ENCODE results near the gene PDZD4.

PDZD4 gene

DNA sequence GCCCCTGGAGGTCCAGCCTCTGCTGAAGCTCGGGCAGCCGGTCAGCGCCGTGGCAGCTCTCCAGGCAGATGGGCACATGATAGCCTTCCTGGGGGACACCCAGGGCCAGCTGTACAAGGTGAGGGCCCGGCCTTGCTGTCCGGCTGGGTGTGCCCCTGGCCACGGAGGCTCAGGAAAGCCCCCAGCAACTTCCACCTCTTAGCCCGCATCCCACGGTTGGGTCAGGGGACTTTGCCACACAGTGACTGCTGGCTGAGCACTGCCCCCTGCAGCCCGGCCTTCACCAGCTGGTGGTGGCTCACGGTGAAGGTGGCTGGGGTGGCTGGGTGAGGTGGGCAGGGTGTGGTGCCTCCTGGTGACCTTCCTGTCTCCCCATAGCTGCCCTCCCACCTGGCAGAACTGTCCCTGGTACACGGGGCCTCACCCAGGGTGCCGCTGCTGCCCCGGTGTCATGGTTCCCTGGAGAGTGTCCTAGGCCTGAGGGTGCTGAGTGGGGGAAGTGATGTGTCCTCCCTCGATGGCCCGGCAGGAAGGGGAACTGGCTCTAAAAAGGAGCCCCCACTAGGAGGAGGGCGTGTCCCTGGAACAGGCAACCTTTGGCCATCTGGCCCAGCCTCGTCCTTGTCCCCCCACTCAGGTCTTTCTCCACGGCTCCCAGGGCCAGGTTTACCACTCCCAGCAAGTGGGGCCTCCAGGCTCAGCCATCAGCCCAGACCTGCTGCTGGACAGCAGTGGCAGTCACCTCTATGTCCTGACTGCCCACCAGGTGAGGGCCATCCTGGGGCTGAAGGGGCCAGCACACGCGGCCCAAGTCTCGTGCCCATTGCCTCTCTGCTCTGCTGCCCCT lies 61.8 kb downstream of the PDZD4 start:
- Histone ChIP-seq H3K4me1 (ENCODE audit: insufficient read depth, low read length) (peaks cover 4% of the 10 kb centered on the region; the same call in 1 of the 2 replicates), H3K27ac (ENCODE audit: low read depth, low read length) (no peak overlapping the region), H3K4me3 (ENCODE audit: low read length) (no peak overlapping the region), H3K36me3 (ENCODE audit: insufficient read depth, low read length) (no peaks in the 10 kb centered on the region), H3K27me3 (ENCODE audit: insufficient read depth, low read length) (no peaks in the 10 kb centered on the region), H3K9me3 (ENCODE audit: insufficient read depth, low read depth, low read length) (no peaks in the 10 kb centered on the region), H3K9ac (ENCODE audit: low read depth, low read length) (no peak overlapping the region)
- WGBS, result 90% methylated on average over 20 of the region's 22 CpGs

DNA sequence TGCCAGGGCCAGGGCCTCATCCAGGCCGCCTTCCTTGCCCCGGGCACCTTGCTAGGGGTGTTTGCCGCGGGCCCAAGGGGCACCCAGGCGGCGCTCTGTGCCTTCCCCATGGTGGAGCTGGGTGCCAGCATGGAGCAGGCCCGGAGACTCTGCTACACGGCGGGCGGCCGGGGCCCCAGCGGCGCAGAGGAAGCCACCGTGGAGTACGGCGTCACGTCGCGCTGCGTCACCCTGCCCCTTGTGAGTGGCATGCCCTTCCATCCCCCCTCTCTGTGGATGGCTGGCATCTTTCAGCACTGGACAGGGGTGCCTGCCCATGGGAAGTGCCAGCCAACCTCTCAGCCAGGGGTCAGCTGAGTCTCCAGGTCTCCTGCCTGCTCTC lies 62.7 kb downstream of the PDZD4 start:
- Histone ChIP-seq H3K4me1 (ENCODE audit: insufficient read depth, low read length) (peaks cover 4% of the 10 kb centered on the region; the same call in 1 of the 2 replicates), H3K4me3 (ENCODE audit: low read length) (no peak overlapping the region), H3K9me3 (ENCODE audit: insufficient read depth, low read depth, low read length) (no peaks in the 10 kb centered on the region), H3K27ac (ENCODE audit: low read depth, low read length) (no peak overlapping the region), H3K36me3 (ENCODE audit: insufficient read depth, low read length) (no peaks in the 10 kb centered on the region), H3K27me3 (ENCODE audit: insufficient read depth, low read length) (no peaks in the 10 kb centered on the region), H3K9ac (ENCODE audit: low read depth, low read length) (no peak overlapping the region)
- 93% methylated on average over 20 of the region's 20 CpGs for WGBS

DNA sequence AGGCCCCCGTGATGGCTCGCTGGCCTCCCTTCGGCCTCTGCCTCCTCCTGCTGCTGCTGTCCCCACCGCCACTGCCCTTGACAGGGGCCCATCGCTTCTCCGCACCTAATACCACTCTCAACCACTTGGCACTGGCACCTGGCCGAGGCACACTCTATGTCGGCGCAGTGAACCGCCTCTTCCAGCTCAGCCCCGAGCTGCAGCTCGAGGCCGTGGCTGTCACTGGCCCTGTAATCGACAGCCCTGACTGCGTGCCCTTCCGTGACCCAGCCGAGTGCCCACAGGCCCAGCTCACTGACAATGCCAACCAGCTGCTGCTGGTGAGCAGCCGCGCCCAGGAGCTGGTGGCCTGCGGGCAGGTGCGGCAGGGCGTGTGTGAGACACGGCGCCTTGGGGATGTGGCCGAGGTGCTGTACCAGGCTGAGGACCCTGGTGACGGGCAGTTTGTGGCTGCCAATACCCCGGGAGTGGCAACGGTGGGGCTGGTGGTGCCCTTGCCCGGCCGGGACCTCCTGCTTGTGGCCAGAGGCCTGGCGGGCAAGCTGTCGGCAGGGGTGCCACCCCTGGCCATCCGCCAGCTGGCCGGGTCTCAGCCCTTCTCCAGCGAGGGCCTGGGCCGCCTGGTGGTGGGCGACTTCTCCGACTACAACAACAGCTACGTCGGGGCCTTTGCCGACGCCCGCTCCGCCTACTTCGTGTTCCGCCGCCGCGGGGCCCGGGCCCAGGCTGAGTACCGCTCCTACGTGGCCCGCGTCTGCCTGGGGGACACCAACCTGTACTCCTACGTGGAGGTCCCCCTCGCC lies 63.3 kb downstream of the PDZD4 start:
- Histone ChIP-seq H3K27me3 (ENCODE audit: insufficient read depth, low read length) (no peaks in the 10 kb centered on the region), H3K4me1 (ENCODE audit: insufficient read depth, low read length) (peaks cover 4% of the 10 kb centered on the region; the same call in 1 of the 2 replicates), H3K36me3 (ENCODE audit: insufficient read depth, low read length) (no peaks in the 10 kb centered on the region), H3K9ac (ENCODE audit: low read depth, low read length) (no peak overlapping the region), H3K27ac (ENCODE audit: low read depth, low read length) (no peak overlapping the region), H3K9me3 (ENCODE audit: insufficient read depth, low read depth, low read length) (no peaks in the 10 kb centered on the region), H3K4me3 (ENCODE audit: low read length) (no peak overlapping the region)
- WGBS, result 85% methylated on average over 56 of the region's 56 CpGs

GRCh38 chrX:153766098-153766817 lies 64.1 kb downstream of the PDZD4 start:
- no peaks in the 10 kb centered on the region for H3K9me3 ChIP-seq (ENCODE audit: insufficient read depth, low read depth, low read length)
- no peak overlapping the region for H3K9ac ChIP-seq (ENCODE audit: low read depth, low read length)
- no peak overlapping the region for H3K27ac ChIP-seq (ENCODE audit: low read depth, low read length)
- peaks cover 4% of the 10 kb centered on the region; the same call in 1 of the 2 replicates for H3K4me1 ChIP-seq (ENCODE audit: insufficient read depth, low read length)
- no peaks in the 10 kb centered on the region for H3K27me3 ChIP-seq (ENCODE audit: insufficient read depth, low read length)
- 27% methylated on average over 19 of the region's 21 CpGs for WGBS
- no peak overlapping the region for H3K4me3 ChIP-seq (ENCODE audit: low read length)
- H3K36me3 ChIP-seq (ENCODE audit: insufficient read depth, low read length), result no peaks in the 10 kb centered on the region

DNA sequence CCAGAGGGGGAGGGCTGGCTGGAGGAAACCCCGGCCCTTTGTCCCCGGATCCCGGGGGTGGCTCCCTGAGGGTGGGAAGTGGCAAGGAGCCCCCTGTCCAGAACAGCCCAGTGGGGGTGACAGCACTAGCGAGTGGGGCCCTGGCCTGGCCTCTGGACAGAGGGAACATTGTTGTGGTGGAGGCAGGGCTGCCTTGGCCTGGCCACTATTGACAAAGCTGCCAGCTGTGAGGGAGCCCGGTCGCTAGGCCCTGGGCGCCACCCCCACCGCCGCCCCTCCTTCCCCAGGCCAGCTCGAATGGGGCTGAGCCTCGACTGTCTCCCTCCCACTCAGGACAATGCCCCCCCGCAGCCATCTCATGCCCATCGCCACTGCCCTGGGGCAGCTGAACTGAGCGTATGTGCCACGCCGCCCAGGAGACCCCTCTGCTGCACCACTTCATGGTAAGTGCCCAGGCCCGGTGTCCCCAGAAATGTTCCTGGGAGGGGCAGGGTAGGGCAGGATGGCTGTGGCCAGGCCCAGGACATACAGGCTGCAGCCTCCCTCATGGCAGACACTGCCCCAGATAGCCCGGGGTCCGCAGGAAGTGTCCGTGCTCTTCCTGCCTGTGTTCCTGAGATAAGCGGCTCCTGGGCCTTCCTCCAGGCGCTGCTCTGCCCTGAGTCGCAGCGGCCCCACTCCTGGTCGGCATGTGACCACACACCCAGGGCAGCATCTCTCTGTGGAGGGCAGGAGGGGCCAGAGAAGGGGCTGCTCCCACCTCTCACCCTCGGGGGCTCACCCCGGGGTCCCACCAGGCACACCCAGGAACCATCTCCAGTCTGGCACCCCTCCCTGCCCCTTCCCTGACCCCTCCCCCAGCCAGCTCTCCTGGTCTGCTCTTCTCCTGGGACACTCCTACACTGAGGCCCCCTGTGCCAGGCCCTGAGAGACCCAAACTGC lies 64.9 kb downstream of the PDZD4 start:
- Histone ChIP-seq H3K9ac (ENCODE audit: low read depth, low read length) (no peak overlapping the region), H3K4me3 (ENCODE audit: low read length) (no peak overlapping the region), H3K9me3 (ENCODE audit: insufficient read depth, low read depth, low read length) (no peaks in the 10 kb centered on the region), H3K27ac (ENCODE audit: low read depth, low read length) (no peak overlapping the region), H3K4me1 (ENCODE audit: insufficient read depth, low read length) (peaks cover 4% of the 10 kb centered on the region; the same call in 1 of the 2 replicates), H3K27me3 (ENCODE audit: insufficient read depth, low read length) (no peaks in the 10 kb centered on the region), H3K36me3 (ENCODE audit: insufficient read depth, low read length) (no peaks in the 10 kb centered on the region)
- WGBS, result 85% methylated on average over 27 of the region's 27 CpGs

DNA sequence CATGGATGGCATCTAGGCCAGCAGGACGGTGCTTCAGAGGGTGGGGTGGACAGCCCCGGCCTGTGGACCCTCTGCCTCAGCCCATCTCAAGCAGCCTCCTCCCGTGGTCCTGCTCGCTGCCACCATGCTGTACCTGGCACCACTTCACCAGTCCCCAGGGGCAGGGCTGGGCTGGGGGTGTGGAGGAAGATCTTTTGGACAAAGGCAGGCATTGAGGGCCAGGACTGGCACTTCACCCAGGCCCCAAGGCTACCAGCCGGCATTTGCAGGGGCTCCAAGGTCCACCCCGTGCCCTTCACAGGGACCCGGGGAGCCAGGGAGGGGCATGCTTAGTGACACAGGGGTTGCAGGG lies 65.6 kb downstream of the PDZD4 start:
- Histone ChIP-seq H3K36me3 (ENCODE audit: insufficient read depth, low read length) (no peaks in the 10 kb centered on the region), H3K4me1 (ENCODE audit: insufficient read depth, low read length) (peaks cover 4% of the 10 kb centered on the region; the same call in 1 of the 2 replicates), H3K4me3 (ENCODE audit: low read length) (no peak overlapping the region), H3K9me3 (ENCODE audit: insufficient read depth, low read depth, low read length) (no peaks in the 10 kb centered on the region), H3K9ac (ENCODE audit: low read depth, low read length) (no peak overlapping the region), H3K27ac (ENCODE audit: low read depth, low read length) (no peak overlapping the region), H3K27me3 (ENCODE audit: insufficient read depth, low read length) (no peaks in the 10 kb centered on the region)
- 97% methylated on average over 5 of the region's 7 CpGs for WGBS

GRCh38 chrX:153763989-153764755 lies 66.2 kb downstream of the PDZD4 start, which contains the start of gene PLXNB3:
TSS of gene PLXNB3 (plus strand) at chrX:153764249. CDS start at chrX:153765536, 1,287 bp downstream.
- H3K36me3 ChIP-seq (ENCODE audit: insufficient read depth, low read length), result no peaks in the 10 kb centered on the region
- no peak within 1 kb of the TSS; the same call in 1 of the 2 replicates for H3K4me3 ChIP-seq (ENCODE audit: low read length)
- H3K4me1 ChIP-seq (ENCODE audit: insufficient read depth, low read length), result peaks cover 4% of the 10 kb centered on the region; the same call in 1 of the 2 replicates
- 36% methylated on average over 22 of the region's 26 CpGs for WGBS
- H3K9me3 ChIP-seq (ENCODE audit: insufficient read depth, low read depth, low read length), result no peaks in the 10 kb centered on the region
- H3K27ac ChIP-seq (ENCODE audit: low read depth, low read length), result no peak within 1 kb of the TSS
- no peaks in the 10 kb centered on the region for H3K27me3 ChIP-seq (ENCODE audit: insufficient read depth, low read length)
- no peak within 1 kb of the TSS for H3K9ac ChIP-seq (ENCODE audit: low read depth, low read length)

DNA sequence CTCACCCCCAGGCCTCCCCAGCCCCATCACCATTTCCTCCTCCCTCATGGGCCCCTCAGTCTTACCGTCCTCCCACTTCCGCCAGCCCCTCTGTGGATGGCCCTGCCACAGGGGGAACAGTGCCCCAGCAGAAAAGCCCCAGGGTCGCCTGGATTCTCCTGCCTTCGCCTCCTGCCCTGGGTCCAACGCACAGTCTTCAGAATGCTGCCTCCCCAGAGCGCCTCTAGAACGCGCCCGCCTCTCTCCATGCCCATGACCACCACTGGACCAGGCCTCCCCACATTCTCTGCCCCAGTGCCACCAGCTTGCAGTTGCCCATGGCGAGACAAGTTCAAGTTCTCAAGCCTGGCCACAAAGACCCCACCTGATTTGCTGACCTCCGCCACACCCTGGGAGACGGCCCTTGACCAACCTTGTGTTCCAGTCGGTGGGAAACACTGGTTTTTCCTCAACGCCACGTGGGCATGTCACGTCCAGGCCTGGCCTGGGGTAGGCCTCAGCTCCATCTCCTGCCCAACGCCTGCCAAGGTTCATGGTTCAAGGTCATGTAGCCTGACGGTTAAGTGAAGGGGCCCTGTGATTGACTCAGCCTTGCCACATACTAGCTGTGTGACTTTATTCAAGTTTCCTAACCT lies 66.9 kb downstream of the PDZD4 start:
- no peaks in the 10 kb centered on the region for H3K9me3 ChIP-seq (ENCODE audit: insufficient read depth, low read depth, low read length)
- WGBS, result 92% methylated on average over 18 of the region's 18 CpGs
- H3K36me3 ChIP-seq (ENCODE audit: insufficient read depth, low read length), result no peaks in the 10 kb centered on the region
- H3K4me3 ChIP-seq (ENCODE audit: low read length), result no peak overlapping the region
- H3K4me1 ChIP-seq (ENCODE audit: insufficient read depth, low read length), result peaks cover 4% of the 10 kb centered on the region; the same call in 1 of the 2 replicates
- no peak overlapping the region for H3K27ac ChIP-seq (ENCODE audit: low read depth, low read length)
- no peaks in the 10 kb centered on the region for H3K27me3 ChIP-seq (ENCODE audit: insufficient read depth, low read length)
- H3K9ac ChIP-seq (ENCODE audit: low read depth, low read length), result no peak overlapping the region

DNA sequence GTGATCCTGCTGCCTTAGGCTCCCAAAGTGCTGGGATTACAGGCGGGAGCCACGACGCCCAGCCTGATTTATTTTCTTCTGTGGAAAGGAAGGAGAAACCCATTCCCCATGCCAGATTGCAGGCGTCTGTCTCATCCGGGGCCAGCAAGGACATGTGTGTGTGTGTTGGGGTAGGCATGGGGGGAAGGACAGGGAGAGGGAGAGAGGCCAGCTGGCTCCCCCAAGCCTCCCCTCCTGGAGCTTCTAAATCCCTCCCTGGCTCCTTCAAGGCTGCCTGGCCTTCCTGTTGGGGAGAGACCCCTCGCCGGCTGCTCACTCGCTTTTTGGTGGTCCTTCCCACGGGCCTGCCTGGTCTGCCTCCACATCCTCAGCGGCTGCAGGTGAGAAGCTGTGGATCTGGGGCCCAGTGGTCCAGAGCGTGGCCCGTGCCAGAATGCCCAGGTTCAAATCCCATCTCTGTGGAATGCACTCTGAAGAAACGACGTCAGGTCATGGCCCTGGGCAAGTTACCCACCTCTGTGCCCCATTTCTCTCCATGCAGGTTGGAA lies 67.6 kb downstream of the PDZD4 start:
- Histone ChIP-seq H3K4me1 (ENCODE audit: insufficient read depth, low read length) (peaks cover 4% of the 10 kb centered on the region; the same call in 1 of the 2 replicates), H3K27ac (ENCODE audit: low read depth, low read length) (no peak overlapping the region), H3K36me3 (ENCODE audit: insufficient read depth, low read length) (no peaks in the 10 kb centered on the region), H3K4me3 (ENCODE audit: low read length) (no peak overlapping the region), H3K9me3 (ENCODE audit: insufficient read depth, low read depth, low read length) (no peaks in the 10 kb centered on the region), H3K9ac (ENCODE audit: low read depth, low read length) (no peak overlapping the region), H3K27me3 (ENCODE audit: insufficient read depth, low read length) (no peaks in the 10 kb centered on the region)
- WGBS, result 92% methylated on average over 12 of the region's 14 CpGs
